ENCODE results near the gene PLOD2.

DNA sequence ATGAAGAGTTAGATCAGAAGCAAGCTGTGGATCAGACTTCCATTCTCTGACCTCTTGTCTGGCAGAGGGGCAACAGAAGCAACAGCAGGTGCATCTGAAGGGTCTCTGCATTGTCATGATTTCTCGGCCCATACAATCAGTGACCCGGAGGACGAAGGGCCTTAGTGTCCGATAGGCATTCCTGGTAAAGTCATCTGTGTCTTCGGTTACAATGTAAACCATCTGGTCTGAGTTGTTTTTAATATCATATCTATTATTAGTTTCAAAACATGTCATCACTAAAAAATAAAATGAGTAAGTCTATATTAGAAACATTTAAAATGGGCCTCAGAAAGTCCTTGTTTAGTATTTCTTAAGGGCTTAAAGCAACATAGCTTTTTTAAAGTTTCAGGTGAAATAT, 38.8 kb upstream of the PLOD2 start:
- TF ChIP-seq, protein P1, sequence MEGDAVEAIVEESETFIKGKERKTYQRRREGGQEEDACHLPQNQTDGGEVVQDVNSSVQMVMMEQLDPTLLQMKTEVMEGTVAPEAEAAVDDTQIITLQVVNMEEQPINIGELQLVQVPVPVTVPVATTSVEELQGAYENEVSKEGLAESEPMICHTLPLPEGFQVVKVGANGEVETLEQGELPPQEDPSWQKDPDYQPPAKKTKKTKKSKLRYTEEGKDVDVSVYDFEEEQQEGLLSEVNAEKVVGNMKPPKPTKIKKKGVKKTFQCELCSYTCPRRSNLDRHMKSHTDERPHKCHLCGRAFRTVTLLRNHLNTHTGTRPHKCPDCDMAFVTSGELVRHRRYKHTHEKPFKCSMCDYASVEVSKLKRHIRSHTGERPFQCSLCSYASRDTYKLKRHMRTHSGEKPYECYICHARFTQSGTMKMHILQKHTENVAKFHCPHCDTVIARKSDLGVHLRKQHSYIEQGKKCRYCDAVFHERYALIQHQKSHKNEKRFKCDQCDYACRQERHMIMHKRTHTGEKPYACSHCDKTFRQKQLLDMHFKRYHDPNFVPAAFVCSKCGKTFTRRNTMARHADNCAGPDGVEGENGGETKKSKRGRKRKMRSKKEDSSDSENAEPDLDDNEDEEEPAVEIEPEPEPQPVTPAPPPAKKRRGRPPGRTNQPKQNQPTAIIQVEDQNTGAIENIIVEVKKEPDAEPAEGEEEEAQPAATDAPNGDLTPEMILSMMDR (IDR thresholded peaks at IDR 0.05 in 4 of 5, conservative IDR thresholded peaks at IDR 0.05 in 1 of 5) = no peak
- no peak for TF ChIP-seq POLR2A (IDR thresholded peaks at IDR 0.05)

Data from gastrocnemius medialis (tissue), 4 donors.